Brain pericyte (primary cell): ENCODE measurements around the gene C6orf89.

ENCODE experiments used
- DNase-seq: peaks from one replicate; pipeline ENCODE4 v3.0.0-alpha.2; 2012; ENCODE audit warnings: low read depth, low spot score

The C6orf89 gene

DNA sequence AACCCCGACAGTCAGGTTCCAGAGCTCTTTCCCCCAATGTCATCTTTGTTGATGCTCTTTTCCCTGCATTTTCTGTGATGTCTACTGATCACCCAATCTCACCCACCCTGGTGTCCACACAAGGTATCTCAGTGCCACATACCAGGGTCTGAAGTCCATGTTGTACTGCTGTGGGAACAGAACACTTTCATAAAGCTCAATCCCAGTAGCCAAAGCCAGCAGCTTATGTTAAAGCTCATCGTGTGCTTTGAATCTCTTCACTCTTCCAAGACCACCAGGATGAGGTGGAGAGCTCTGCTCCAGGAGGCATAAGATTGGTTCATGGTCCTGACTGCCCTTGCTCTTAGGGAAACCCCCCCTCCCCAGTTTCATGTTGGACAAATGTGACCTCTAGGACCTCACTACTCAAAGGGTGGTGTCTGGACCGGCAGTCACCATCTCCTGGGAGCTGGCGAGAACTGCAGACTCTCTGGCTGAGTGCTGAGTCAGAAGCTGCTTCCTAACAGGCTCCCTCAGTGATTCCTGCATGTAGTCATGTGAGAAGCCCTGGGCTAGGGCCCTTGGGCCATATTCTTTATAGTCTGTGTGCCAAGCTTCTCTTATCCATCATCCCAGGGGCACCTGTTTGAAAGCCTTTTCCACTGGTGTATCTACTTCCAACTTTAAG is 33.1 kb upstream of the C6orf89 start:
- no peak for DNase-seq

GRCh38 chr6:36853325-36853724 is 32.4 kb upstream of the C6orf89 start:
- DNase-seq: no peak

DNA sequence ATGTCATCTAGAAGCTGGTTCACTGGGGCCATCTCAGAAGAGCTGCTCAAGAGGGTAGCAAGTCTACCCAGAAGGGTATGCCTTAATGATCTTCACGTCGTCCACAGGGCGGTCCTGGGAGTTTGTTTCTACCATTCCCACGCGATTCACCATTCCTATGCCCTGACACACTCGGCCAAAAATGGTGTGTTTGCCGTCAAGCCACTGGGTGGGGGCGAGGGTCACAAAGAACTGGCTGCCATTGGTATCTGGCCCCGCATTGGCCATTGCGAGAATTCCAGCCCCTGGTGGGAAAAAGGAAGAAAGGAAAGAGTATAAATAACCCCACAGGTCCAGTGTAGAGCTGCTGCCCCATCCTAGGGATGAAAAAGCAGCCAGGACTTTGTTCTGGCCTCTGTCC is 30.0 kb upstream of the C6orf89 start:
- no peak for DNase-seq

- no peak for DNase-seq
These were observed 29.5 kb upstream of the C6orf89 start for GRCh38 chr6:36856277-36856676.

DNA sequence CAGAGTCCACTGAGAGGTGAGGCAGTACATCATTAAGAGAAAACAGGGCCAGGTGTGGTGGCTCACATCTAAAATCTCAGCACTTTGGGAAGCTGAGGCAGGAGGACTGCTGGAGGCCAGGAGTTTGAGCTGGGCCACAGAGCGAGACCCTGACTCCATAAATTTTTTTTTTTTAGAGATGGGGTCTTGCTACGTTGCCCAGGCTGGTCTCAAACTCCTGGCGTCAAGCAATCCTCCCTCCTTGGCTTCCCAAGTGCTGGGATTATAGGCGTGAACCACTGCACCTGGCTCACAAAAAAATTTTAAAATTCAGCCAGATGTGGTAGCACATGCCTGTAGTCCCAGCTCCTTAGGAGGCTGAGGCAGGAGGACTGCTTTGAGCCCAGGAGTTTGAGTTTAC is 28.4 kb upstream of the C6orf89 start:
- no peak for DNase-seq

- DNase-seq: no peak
These were observed 27.3 kb upstream of the C6orf89 start for GRCh38 chr6:36858407-36858981.

GRCh38 chr6:36860126-36860525 is 25.6 kb upstream of the C6orf89 start:
- no peak for DNase-seq

- DNase-seq: no peak
These were observed 23.4 kb upstream of the C6orf89 start for GRCh38 chr6:36862164-36862847.

GRCh38 chr6:36862848-36863382 is 22.8 kb upstream of the C6orf89 start:
- DNase-seq: no peak

DNA sequence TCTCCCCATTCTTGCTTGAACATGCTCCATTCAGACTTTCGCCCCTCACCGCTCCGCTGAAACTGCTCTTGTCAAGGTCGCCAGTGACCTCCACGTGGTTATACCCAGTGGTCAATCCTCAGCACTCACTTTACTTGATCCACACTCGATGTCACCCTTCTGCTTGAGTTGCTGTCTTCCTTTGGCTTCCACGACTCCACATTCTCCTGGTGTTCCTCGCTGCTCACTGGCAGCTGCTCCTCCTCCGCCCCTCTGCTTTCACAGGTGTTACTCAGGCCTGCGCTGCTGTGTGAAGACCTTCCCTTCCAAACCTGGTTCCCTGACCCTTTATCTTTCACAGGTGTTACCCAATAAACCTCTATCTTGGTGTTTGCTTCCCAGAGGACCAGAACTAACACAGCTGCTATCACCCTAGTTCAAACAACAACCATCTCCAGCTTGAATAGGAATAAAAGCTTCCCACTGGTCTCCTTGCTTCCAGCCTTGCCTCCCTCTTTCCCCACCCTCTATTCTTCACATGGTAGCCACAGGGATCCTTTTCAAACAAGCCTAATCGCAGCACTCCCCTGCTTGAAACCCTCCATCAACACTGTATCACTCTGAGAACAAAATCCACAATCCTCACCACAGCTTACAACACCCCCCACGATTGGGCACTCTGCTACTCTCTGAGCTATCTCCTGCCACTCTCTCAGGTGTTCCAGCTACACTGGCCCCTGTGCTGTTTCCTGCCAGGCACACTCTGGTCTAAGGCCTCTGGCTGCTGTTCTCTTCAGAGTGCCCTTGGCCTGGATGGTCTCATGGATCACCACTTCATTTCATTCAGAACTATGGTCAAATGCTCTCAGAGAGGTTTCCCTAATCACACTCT is 21.8 kb upstream of the C6orf89 start:
- no peak for DNase-seq

DNA sequence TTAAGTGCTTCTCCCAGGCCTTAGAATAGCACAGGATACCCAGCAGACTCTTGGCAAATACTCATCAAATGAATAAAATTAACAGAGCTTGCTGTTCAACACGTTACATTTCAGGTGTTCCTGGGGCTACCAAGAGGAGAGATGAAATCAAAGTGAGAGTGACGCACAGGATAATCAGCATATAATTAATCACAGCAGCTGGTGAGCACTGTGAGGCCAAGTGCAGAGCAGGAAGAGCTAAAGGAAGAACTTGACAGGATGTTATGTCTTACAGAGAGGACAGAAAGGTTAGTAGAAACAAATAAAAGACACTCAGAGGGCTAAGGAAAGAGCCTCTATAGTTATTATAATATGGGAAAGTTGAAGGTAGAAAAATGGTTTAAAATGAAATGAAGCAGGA is 19.9 kb upstream of the C6orf89 start:
- DNase-seq: no peak

DNA sequence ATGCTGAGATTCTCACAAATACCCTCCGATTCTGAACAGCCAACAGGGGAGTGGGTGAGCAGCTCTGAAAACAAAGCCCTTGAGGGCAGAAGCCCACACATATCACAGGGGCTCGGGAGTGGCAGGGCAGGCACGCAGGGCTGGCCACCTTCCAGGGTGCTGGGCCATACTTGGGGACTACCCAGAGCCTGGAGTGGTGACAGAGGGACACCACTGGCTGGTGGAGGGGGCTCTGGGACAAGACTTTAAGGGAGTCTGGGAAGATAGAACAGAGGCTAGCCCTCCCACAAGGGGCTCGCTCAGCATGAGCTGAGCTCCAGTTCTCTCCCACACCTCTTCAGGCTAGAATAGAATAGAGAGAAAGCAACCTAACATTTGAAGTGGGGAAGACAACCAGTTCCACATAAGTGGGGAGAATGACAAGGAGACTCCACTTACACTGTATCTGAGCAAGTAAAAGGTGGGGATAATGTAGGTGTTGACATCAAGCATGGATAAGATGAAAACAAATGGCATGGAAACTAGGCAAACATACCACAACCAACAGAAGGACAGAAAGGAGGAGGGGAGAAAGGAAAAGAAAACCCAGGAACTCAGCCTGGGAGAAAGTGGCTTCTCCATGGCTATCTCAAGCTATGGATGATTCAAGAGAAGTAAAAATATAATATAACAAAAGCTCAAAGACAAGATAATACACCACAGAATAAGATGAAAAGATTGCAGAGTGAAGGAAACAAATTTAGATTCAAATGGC is 18.1 kb upstream of the C6orf89 start:
- DNase-seq: no peak

GRCh38 chr6:36871686-36872085 is 14.1 kb upstream of the C6orf89 start:
- DNase-seq: no peak

DNA sequence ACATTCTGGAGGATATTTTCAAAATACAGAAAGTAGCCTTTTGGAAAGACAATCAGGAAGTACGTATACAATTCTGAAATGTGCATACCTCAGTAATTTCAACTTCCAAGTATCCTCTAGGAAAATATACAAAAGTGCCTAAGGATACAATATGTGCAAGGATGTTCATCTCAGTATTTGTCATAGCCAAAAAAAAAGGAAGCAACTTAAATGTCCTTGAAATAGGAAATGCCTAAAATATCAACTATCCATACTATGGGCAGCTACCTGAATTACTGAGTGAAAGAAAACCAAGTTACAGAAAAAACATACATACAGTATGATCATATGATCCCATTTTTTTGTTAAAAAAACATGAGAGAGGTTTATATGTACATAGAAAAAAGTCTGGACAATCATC is 12.6 kb upstream of the C6orf89 start:
- DNase-seq: no peak

GRCh38 chr6:36873612-36874442 is 11.9 kb upstream of the C6orf89 start:
- DNase-seq: no peak

- DNase-seq: peak; percentile 80
These were observed 11.1 kb upstream of the C6orf89 start, which contains the start of gene PPIL1 for GRCh38 chr6:36874443-36875249. Gene PPIL1 (minus strand): TSS chr6:36874803. CDS start chr6:36874772, 31 bp downstream.

DNA sequence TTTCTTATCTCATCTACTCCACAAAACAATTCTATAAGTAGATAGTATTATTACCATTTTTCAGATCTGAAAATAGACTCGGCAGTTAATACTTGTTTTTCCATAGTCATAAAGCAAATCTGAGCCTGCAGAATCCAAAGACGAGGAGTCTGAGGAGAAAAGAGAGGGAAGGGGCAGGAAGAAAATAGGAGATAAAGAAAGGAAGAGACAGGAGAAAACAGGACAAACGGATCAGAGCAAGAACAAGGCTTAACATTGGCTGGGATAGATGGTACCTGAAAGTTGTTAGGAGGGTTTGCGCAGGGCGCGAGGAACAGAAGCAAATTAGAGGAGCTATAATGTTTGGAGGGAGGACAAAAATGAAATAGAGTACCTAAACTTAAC is 10.5 kb upstream of the C6orf89 start:
- DNase-seq: no peak

DNA sequence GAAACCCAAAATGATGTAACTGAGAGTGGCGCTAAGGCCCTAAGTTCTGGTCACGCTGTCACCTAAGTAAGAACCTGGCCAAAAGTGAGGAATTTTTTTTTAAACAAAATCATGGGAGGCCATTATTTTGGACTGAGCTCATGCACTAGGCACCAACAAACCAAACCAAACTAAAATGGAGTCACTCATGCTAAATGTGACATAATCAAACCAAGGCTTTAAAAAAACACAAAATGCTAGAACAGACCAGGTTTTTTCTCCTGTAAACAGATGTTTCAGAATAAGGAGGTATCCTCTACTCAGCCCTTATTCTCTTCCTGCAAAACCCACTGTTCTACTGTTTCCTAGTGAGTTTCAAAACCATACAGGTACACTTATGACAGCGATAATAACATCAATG is 1.1 kb upstream of the C6orf89 start:
- no peak for DNase-seq

- DNase-seq: no peak
These were observed 1.3 kb downstream of the C6orf89 start for GRCh38 chr6:36886950-36887618.
